C4-2B (cell line): ENCODE data around the gene DAND5.
A peak's percentile ranks its signal among the peaks of the same experiment; 100 is the strongest.
"Not testable (repeated sequence)": the region's sequence is repeated elsewhere in the genome, so short reads cannot be mapped to it uniquely, and the experiment has no call there.

Experiments
- H3K27ac ChIP-seq: fragments of 450-650 bp; 2 replicates; pipeline ENCODE4 v1.5.1; 2017
- CTCF ChIP-seq: fragments of 450-650 bp; conservative IDR thresholded peaks from 2 replicates; pipeline ENCODE4 v1.5.1; 2017; ENCODE audit warnings: mild to moderate bottlenecking
- ZFX ChIP-seq: fragments of 450-650 bp; IDR thresholded peaks from 2 replicates; pipeline ENCODE4 v1.6.1; 2017

The DAND5 gene

GRCh38 chr19:12946731-12947496, 22.5 kb upstream of the DAND5 start:
- H3K27ac ChIP-seq, result peak overlapping the region; percentile 95
- TF ChIP-seq ZFX (no peak), CTCF (no peak)

- TF ChIP-seq ZFX (no peak), CTCF (no peak)
- H3K27ac ChIP-seq, result no peak overlapping the region
Measured at GRCh38 chr19:12947702-12948611, 21.4 kb upstream of the DAND5 start.

- TF ChIP-seq CTCF (no peak), ZFX (no peak)
- no peak overlapping the region for H3K27ac ChIP-seq
Measured at GRCh38 chr19:12948612-12949362, 20.6 kb upstream of the DAND5 start.

- no peak overlapping the region for H3K27ac ChIP-seq
- TF ChIP-seq ZFX (no peak), CTCF (no peak)
Measured at GRCh38 chr19:12949363-12950283, 19.8 kb upstream of the DAND5 start.

- H3K27ac ChIP-seq, result not testable (repeated sequence)
Measured at GRCh38 chr19:12952050-12952449, 17.3 kb upstream of the DAND5 start.

GRCh38 chr19:12952488-12953137, 16.8 kb upstream of the DAND5 start:
- no peak for TF ChIP-seq ZFX
- no peak for TF ChIP-seq CTCF
- H3K27ac ChIP-seq, result no peak overlapping the region
